Ammon's horn (tissue), 1 donor: ENCODE results near the gene DDX20.
A peak's percentile ranks its signal among the peaks of the same experiment; 100 is the strongest.

ENCODE experiments used
- DNase-seq: peaks from one replicate; pipeline ENCODE4 v3.0.0-alpha.2; 2016; ENCODE audit warnings: low spot score

Gene DDX20

DNA sequence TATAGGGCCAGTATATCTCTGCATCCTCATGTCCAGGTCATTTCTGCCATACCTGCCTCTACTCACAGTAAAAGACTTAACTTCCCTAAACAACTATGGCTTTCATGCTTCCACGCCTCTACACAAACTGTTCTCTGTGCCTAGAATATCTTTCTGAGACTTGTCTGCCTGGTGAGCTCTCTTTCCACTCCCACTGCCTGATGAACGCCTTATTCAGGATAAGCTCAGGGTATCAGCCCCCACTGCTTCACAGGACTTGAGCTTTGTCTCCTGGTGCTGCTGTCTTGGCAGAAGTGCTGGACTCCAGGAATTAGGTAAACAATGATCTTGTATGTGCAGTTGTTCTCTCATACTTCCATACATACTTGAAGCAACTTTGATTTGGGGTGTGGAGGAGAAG lies 4.8 kb upstream of the DDX20 start:
- no peak for DNase-seq

DNA sequence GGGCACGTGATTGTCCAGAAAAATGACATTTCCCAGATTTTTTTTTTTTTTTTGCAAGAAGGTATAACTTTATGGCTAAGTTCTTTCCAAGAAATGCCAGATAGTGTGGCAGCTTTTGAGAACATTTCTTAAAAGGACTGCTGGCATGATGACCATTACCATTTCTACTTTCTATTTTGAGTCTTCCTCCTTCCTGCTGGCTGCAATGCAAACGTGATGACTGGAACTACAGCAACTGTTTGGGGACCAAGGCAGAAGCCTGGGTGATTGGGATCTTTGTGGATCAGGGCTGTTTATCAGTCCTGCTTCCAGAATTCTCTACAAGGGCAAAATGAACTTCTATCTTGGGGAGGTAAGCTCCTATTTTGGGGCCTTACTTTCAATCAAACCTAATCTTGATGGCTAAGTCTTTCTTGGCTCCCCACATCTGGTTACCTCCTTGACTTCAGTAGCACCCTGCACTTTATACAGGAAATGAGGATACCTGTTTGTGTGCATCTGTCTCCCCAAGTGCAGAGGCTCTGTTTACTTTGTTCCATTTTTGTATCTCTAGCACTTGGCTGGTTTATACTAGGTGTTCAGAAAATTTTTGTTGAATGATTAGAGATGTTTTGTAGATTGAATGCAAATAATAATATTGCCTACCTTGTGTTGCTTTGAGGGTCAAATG lies 3.7 kb upstream of the DDX20 start:
- no peak for DNase-seq

DNA sequence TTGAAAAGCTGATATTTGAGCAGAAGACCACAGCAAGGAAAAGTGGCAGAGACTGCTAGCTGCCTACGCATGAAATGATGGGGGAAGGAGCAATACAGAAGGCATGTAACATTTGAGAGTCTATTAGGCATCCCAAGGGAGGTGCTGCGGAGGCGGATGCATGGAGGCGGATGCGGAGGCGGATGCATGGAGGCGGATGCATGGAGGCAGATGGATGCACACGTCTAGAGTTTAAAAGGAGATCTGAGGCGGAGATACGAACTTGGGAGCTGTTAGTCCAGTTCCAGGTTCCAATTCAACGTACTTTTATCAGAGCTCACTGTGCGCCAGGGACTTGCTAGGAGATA lies 744 bp upstream of the DDX20 start:
- no peak for DNase-seq

DNA sequence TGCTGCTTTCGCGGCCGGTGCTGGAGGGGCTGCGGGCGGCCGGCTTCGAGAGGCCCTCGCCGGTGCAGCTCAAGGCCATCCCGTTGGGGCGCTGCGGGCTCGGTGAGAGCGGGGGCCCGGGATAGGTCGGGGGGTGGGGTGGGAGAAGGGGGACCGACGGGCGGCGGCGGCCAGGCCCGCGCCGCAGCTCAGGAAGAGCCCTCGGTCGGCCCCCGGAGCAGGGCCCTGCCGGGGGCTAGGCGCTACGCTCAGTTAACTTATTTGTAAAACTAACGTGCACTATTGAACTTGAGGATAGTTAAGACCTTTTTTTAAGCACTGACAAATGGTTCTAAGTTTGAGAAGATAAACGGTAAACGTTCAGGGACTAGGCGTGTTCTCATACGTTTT lies 418 bp downstream of the DDX20 start:
- DNase-seq: no peak

DNA sequence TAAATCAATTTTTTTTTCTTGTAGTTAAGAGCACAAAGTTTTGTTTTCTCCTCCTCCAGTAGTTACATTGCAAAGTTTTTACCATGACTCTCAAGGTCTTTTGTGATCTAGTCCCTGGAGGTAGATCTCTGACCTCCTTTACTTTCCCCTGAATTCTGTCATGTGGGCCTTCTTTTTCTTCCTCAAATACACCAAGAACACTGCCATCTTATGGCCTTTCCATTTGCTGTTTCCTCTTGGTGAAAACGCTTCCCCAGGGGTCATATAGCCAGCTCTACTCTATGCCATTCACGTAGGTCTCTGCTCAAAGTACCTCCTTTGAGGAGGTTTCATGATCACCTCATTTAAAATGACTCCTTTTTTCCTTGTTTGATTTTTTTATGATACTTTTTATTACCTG lies 2.7 kb downstream of the DDX20 start:
- no peak for DNase-seq

DNA sequence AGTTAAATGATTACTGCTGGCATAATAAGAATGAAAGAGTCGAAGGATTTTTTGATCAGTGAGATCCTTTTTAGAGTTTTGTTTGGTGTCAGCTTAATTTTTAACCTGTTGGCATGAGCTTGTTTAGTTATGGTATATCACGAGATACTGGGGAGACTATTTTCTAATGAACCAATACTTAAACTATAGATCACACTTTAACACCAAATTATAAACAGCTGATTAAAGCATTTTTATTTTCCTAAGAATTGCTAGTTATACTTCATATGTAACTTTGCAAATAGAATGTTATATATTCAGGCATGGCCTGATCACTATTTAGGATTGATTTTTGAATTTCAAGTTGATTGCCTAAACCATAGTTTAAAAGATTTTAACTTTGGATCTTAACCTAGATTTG lies 6.0 kb downstream of the DDX20 start:
- DNase-seq: no peak

DNA sequence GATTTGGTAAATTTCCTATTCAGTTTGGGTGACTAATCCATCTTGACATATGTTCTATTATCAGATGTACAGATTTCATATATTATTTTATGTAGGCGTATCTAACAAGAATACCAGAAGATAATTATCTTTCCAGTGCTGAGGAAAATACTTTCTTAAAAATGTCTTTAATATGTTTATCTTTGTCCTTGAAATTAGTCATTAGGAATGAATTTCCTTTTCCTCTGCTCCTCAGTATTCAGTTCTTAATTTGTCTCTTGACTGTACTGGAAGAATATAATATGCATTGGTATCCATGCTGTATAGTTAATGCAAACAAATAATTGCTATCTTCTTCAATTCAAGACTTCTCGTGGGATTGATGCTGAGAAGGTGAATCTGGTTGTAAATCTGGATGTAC lies 6.6 kb downstream of the DDX20 start:
- DNase-seq: no peak

DNA sequence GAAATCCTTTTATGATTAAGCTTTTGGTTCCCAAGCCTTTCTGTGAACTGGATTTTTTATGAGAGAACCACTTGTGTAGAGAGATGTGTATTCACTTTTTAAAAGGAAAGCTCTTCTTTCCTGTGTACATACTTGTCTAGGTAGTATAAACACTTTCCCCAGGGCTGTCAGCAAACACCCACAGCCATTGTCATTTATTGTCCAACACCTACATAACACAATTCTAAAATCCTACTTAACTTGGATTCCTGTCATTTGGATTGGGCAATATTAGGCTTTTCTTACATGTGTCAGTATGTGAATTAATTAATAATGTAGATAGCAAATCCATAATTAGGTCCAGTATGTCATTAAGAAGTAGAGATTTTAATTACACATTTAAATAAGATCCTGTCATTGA lies 12.3 kb downstream of the DDX20 start:
- DNase-seq: no peak

DNA sequence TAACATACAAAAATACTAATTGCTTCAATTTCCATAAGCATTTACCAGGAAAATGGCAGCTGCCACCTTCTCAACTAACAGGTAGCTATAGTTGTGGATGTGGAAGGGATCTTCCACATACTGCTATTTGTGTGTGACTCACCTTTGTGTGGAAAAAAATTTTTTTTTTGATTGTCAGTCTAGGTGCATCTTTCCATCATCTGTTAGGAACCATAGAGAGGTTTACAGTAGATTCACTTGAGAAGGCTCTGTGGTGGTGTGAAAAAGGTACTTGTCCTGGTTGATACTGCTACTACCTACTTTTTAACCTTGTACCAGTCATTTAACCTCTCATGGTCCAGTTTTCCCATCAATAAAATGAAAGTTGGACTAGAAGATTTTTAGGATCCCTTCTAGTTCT lies 12.9 kb downstream of the DDX20 start:
- no peak for DNase-seq

DNA sequence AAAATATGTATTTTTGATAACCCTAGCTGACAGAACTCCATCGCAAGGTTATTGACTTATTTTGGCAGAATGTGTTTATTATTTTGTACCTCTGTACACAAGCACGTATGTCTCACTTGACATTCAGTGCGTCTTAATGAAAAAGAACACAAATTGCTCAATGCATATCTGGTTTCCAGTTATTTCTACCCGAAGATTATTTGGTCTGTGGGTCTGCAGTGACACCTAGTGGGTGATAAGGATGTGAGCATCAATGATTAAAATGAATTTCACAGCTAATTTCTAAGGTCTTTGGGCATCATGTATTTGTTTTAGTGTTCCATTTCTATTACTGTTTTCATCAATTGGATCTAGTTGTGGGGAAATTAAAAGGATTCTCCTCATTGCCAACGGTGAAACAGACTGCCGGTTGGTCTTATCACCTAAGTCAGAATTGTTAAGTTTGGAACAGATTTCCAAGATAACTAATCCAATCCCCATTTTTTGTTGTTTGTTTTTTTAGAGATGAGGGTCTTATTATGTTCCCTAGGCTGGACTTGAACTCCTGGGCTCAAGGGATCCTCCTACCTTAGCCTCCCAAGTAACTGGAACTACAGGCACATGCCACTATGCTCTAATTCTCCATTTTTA lies 13.9 kb downstream of the DDX20 start:
- DNase-seq: peak; percentile 83

DNA sequence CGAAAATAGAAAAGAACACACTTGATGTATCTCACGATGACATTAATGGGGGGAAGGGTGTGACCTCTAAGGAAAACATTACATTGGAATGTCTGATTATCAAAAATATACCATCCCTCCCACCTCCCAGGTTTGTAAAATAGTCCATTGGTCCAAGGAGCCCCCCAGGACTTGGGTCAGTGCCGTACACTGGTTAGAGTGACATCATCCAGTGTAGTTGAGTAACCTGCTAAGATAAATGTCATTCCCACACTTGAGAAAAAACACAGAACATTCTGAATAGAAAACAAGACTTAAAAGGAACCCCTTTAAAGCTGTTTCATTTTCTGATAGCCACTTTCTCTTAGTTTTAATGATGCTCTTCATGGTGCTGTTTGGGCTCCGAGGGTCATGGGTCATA lies 15.2 kb downstream of the DDX20 start:
- no peak for DNase-seq

DNA sequence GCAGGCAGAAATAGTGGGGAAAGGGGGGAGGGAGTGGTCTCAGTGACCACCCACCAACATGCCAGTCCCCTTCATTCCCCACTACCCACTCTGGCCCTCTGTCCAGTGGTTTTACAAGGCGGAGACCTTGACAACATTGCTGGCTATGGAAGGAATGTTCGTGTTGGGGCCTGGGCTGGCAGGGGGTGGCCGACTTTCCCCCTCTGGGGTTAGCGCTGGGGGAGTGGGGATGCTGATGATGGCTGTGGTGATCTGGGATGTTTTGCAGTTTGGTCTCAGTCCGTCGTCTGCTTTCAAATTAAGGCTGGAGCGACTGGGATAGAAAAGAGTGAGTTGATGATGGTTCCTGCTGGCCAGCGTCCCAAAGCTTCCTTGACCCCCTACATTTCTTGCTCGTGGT lies 20.3 kb downstream of the DDX20 start:
- DNase-seq: no peak

DNA sequence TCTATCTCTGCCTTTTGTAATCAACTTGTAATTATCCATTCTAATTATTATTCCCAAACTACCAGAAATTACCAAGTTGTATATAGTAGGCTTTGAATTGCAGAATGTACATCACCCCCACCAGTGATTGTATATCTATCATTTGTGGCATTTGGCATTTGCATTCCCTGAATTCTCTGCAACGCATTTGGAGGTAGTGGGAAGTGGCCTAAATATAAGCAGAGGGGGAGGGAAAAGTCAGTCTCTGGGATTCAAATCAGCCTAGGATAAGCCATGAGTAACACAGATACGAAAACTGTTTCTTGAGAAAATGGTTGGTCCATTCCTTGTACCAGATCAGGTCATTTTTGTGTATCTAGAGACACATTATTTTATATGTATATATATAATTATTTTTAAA lies 20.7 kb downstream of the DDX20 start:
- DNase-seq: no peak

DNA sequence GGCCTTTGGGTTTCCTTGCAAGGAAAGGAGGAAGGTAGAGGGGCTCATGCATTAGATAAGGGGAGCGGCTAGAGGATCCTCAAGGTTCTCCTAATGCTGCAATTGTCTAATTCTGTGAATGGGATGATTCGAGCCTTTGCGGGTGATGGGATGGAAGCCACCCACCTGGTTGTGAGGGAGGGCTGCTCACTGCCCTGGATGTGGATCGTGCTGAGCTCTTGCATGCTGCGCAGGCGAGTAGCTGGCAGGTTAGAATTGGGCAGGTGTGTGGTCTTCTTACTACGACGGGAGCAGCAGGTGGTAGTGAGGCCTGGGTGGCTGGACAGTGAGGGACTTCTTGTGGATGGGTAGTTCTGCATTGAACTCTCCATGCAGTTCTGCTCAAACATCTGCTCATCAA lies 21.2 kb downstream of the DDX20 start:
- DNase-seq: no peak

DNA sequence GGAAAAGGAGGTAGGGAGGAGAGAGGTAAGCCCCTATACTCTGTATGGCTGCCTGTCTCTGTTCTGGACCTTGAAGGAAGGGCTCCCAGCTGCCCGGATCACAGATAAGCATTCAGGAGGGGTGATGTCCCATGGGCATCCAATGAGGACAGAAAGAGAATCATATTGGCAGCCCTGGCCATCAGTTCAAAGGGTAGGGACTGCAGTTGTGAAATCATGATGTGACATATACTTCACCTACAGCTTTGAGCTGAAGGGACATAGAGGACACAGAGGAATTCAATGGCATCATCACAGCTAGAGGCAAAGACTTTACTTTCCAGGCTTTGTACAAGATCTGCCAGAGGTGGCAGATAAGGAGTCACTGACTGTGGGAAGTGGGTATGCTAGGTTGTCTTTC lies 21.6 kb downstream of the DDX20 start:
- no peak for DNase-seq

DNA sequence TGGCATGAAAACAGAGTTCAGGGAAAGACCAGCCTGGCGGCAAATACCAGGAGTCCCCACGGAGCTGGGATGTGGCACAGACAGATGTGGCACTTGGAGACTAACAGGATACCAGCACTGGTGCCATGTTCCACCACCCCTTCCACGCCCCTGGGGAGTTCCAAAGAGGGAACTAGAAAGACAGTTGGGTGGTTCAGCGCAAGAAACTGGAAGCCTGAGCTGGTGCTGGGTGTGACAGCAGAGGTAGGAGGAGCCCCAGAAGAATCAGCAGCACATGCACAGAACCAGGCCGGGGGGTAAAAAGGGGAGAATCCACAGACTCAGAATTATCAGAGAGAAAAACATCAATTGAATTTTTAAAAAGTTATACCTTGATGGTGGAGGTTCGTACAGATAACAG lies 22.4 kb downstream of the DDX20 start:
- no peak for DNase-seq

DNA sequence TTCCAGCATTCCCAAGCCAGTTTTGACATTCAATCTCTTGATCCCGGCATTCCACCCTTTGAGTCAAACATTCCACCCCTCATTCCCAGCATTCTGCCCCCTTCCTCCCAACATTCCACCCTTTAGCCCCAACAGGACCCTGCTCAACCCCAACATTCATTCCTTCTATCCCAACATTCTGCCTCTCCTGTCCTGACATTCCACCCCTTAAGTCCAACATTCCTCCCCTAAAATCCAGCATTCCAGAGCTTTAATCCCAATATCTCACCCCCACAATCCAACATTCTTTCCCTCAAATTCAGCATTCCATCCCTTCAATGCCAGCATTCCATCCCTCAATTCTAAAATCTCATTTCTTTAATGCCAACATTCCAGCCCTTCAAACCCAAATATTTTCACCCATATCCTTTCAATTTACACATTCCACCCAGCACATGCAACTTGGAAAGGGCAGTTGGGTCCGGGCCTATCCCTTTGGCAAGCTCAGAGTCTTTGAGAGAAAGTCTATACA lies 22.9 kb downstream of the DDX20 start:
- DNase-seq: no peak

DNA sequence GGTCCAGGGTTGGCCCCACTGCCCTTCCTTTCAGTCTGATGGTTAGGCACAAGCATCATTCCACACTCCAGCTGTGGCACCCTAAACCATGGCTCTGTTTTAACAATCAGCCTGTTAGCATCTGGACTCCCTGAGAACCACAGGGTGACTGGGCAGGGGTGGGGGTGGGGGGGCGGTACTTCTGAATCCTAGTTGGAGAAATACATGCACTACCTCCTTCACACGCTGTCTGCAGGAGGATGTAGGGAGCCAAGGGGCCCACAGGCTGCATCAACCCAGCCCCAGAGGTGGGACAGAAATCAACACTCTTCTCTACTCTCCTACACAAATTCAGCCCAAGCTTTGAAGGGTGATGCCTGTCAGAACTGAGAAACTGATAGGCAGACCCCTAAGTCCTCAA lies 23.8 kb downstream of the DDX20 start:
- no peak for DNase-seq

DNA sequence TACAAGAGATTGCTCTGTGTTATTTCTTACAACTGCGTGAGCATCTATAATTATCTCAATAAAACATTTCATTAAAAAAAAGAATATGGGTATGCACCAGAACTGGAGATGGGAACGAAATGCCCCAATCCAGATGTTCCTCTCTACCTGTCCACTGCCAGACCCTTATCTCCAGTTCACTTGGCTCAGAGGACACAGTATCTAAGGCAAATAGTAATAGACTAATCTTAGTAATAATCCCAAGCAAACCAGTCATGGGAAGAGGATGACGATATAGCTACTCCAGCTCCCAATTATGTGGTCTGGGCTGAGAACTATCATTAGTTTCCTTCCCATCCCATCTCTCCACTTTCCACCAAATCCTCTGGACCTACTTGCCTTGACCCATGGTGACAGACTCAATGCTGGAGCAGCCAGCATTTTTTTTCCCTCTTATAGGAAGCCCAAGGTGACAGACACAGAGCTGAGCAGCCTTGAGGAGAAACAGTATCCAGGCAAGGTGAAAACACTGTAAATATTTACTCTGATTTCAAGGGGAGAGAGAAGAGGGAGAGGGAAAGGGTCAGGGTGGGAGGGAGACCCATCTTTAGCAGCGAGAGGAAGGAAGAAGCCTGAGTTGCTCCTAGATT lies 28.7 kb downstream of the DDX20 start:
- DNase-seq: no peak

DNA sequence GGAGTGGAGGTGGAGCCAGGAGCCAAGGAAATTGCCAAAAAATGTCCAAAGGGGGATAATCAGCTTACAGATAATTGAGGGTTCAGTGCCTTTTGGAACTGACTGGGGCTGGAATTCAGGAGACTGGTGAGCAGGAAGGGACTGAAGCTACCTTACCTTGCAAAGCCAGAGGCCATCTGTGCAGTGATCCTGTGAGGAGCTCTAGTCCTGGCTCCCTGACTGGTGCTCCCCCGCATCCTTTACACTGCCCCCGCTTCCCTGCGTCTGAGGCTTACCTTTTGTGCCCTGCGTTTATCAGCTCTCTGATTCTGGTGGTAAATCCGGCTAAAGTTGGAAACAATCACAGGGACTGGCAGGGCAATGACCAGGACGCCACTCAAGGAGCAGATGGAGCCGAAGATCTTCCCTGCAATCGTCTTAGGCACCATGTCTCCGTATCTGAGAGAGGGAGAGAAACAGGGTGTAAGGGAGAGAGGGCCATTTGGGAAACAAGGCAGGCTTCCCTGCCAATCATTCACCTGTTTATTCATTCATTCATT lies 31.0 kb downstream of the DDX20 start:
- no peak for DNase-seq

DNA sequence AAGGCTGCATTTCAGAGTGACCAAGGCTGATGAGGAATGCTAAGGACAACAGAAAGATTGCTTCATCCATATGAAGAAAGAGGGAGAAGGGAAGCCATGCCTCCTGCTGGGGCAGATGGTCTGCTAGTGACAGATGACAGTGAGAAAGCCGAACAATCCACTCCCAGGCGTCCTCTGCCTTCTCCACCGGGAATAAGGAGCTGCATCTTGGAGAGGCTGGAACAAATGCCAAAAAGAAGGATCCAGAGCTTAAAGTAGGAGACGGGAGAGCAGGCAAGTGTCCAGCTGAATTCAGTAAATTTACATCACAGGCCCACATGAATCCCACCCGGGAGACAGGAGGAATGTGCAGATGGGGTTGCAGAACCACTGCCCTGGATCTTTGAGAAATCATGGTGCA lies 33.4 kb downstream of the DDX20 start:
- DNase-seq: peak; percentile 22

DNA sequence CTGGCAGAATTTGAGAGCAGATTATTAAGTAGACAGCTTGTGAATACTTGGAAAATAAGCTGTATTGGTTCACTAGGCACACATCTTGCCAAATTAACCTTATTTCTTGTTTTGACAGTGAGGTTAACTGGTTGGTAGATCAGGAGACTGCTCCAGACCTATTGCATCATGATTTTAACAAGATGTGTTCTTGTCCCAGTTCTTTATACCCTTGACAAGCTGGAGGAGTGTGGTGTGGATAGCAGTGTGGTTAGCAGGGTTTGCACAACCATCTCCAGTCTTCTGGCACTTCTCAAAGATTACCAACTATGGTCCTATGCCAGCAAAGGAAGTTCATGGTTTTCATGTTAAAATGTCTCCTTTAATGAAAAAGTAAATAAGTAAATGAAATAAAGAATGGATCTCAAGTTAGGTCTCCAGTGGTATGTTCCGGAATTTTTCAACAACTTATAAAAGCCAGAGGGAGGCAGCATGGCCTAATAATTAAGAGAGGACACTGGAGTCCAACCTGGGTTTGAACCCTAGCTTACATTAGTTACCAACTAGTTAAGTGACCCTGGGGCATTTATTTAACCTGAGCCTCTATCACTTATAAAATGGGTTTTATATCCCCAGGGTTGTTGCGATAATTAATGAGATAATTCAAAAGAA lies 34.1 kb downstream of the DDX20 start:
- no peak for DNase-seq

DNA sequence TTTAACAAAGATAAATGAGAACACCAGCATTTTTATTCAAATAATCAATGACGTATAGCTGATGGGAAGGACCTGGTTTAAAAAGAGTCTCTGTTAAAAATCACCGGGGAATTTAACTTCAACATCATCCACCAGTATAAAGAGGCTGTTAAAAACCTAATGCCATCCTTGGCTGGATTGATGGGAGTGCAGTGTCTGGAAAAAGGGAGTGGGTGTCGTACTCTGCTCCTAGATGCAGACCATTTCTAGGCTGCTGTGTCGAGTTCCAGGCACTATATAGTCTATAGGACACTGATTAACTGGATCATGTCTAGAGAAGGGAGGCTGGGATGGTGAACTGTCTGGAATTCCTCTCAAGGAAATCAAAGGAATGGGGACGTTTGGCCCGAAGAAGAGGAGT lies 36.1 kb downstream of the DDX20 start:
- DNase-seq: no peak
